Peyer's patch (tissue), 4 donors: ENCODE data around the gene CCNQ. TPM values are rescaled to one million over a fixed set of nuclear protein-coding genes. Genes with fewer than 3 reads are reported as not detected.

Experiments used
- DNase-seq, 3 donors: peaks; one replicate each; pipeline ENCODE4 v3.0.0-alpha.2; 2017 to 2019
- H3K27ac ChIP-seq, 4 donors: fragments of 200-600 bp; sonication (generic); one replicate each; pipeline ENCODE4 v1.5.1; 2016 to 2019
- H3K27me3 ChIP-seq, 2 donors: fragments of 200-600 bp; sonication (generic); one replicate each; pipeline ENCODE4 v1.5.1; 2019
- H3K36me3 ChIP-seq, 3 donors: fragments of 200-600 bp; sonication (generic); one replicate each; pipeline ENCODE4 v1.5.1; 2016 to 2019
- H3K4me1 ChIP-seq, 4 donors: fragments of 200-600 bp; sonication (generic); one replicate each; pipeline ENCODE4 v1.5.1; 2016 to 2019
- H3K4me3 ChIP-seq, 4 donors: fragments of 200-600 bp; sonication (generic); 1 replicate in 3 of 4; 2 replicates in 1 of 4; pipeline ENCODE4 v1.5.1; 2016 to 2019; ENCODE audit warnings: mild to moderate bottlenecking in 1 of 4
- H3K9me3 ChIP-seq, 4 donors: fragments of 200-600 bp; sonication (generic); one replicate each; pipeline ENCODE4 v1.5.1; 2016 to 2019; ENCODE audit warnings: mild to moderate bottlenecking in 1 of 4
- CTCF ChIP-seq, 6 experiments: fragments of 450-650 bp in 4 of 6; fragments of 200-600 bp in 2 of 6; sonication (generic) in 1 of 6; IDR thresholded peaks; one replicate each; pipeline ENCODE4 v1.5.1; 2017 to 2019; ENCODE audit warnings: antibody characterized with exemption in 6 of 6, mild to moderate bottlenecking in 3 of 6, moderate library complexity in 1 of 6
- POLR2A ChIP-seq, 2 donors: fragments of 450-650 bp; IDR thresholded peaks; one replicate each; pipeline ENCODE4 v1.5.1; 2017; ENCODE audit warnings: antibody characterized with exemption in 2 of 2, mild to moderate bottlenecking in 2 of 2, moderate library complexity in 2 of 2
- total RNA-seq, 4 donors: library from RNA; depleted of rRNA; stranded (reverse); fragments of >200 nt; gene quantifications; one replicate each; pipeline ENCODE4 v1.1.0, GENCODE V29; 2016

Gene CCNQ
- total RNA-seq, 4 donors from 2014 or later, result 19.0 to 33.3 (median 20.6) TPM

GRCh38 chrX:153549807-153550206, 49.1 kb downstream of the CCNQ start:
- TF ChIP-seq CTCF (IDR thresholded peaks at IDR 0.05) (no peak), POLR2A (IDR thresholded peaks at IDR 0.05) (no peak)
- no peak for DNase-seq
- Histone ChIP-seq H3K27ac (no peak overlapping the region), H3K4me3 (no peak overlapping the region), H3K9me3 (no peaks in the 10 kb centered on the region), H3K27me3 (no peaks in the 10 kb centered on the region), H3K4me1 (no peaks in the 10 kb centered on the region), H3K36me3 (no peaks in the 10 kb centered on the region)

GRCh38 chrX:153549231-153549630, 49.7 kb downstream of the CCNQ start:
- TF ChIP-seq CTCF (IDR thresholded peaks at IDR 0.05), result no peak
- no peak for TF ChIP-seq POLR2A (IDR thresholded peaks at IDR 0.05)
- H3K27me3 ChIP-seq, result no peaks in the 10 kb centered on the region

GRCh38 chrX:153547195-153547594, 51.7 kb downstream of the CCNQ start:
- H3K27me3 ChIP-seq, result no peaks in the 10 kb centered on the region
- no peak overlapping the region for H3K27ac ChIP-seq
- TF ChIP-seq CTCF (IDR thresholded peaks at IDR 0.05) (no peak), POLR2A (IDR thresholded peaks at IDR 0.05) (no peak)

More at GRCh38 chrX:153549231-153549630, 49.7 kb downstream of the CCNQ start:
- Histone ChIP-seq H3K9me3 (no peaks in the 10 kb centered on the region), H3K27ac (no peak overlapping the region), H3K36me3 (no peaks in the 10 kb centered on the region), H3K4me3 (no peak overlapping the region), H3K4me1 (no peaks in the 10 kb centered on the region)
- no peak for DNase-seq

GRCh38 chrX:153546386-153546785, 52.6 kb downstream of the CCNQ start:
- no peak overlapping the region for H3K4me3 ChIP-seq
- H3K27me3 ChIP-seq, result no peaks in the 10 kb centered on the region
- H3K36me3 ChIP-seq, result no peaks in the 10 kb centered on the region
- no peaks in the 10 kb centered on the region for H3K4me1 ChIP-seq
- no peaks in the 10 kb centered on the region for H3K9me3 ChIP-seq
- no peak for DNase-seq
- TF ChIP-seq POLR2A (IDR thresholded peaks at IDR 0.05) (no peak), CTCF (IDR thresholded peaks at IDR 0.05) (no peak)
- no peak overlapping the region for H3K27ac ChIP-seq

More at GRCh38 chrX:153547195-153547594, 51.7 kb downstream of the CCNQ start:
- Histone ChIP-seq H3K4me1 (no peaks in the 10 kb centered on the region), H3K36me3 (no peaks in the 10 kb centered on the region), H3K4me3 (no peak overlapping the region), H3K9me3 (no peaks in the 10 kb centered on the region)
- DNase-seq, result no peak

GRCh38 chrX:153544727-153545126, 54.2 kb downstream of the CCNQ start:
- Histone ChIP-seq H3K27ac (no peak overlapping the region), H3K27me3 (no peaks in the 10 kb centered on the region), H3K9me3 (no peaks in the 10 kb centered on the region), H3K36me3 (no peaks in the 10 kb centered on the region), H3K4me3 (no peak overlapping the region), H3K4me1 (no peaks in the 10 kb centered on the region)
- TF ChIP-seq POLR2A (IDR thresholded peaks at IDR 0.05) (no peak), CTCF (IDR thresholded peaks at IDR 0.05) (no peak)
- DNase-seq, result no peak

GRCh38 chrX:153539979-153540358, 59.0 kb downstream of the CCNQ start:
- Histone ChIP-seq H3K9me3 (no peaks in the 10 kb centered on the region), H3K4me3 (no peak overlapping the region), H3K27ac (no peak overlapping the region), H3K4me1 (no peaks in the 10 kb centered on the region), H3K27me3 (no peaks in the 10 kb centered on the region), H3K36me3 (no peaks in the 10 kb centered on the region)
- TF ChIP-seq POLR2A (IDR thresholded peaks at IDR 0.05), result no peak
- no peak for TF ChIP-seq CTCF (IDR thresholded peaks at IDR 0.05)
- DNase-seq, result no peak
